GM19043 (cell line): ENCODE results near the gene ZKSCAN3.
"Not testable (repeated sequence)": the region's sequence is repeated elsewhere in the genome, so short reads cannot be mapped to it uniquely, and the experiment has no call there.

Experiments used
- ATAC-seq: cut with Tn5 transposase; IDR thresholded peaks from one replicate; pipeline ENCODE4 v1.9.1; 2021; ENCODE audit warnings: low read depth; ENCODE audit not compliant: unreplicated experiment

The ZKSCAN3 gene

GRCh38 chr6:28371280-28371679, 21.5 kb downstream of the ZKSCAN3 start:
- ATAC-seq, result no peak

GRCh38 chr6:28371706-28372451, 22.1 kb downstream of the ZKSCAN3 start:
- ATAC-seq, result peak; percentile 65

- no peak for ATAC-seq
Measured at GRCh38 chr6:28373925-28374324, 24.2 kb downstream of the ZKSCAN3 start.

- no peak for ATAC-seq
Measured at GRCh38 chr6:28377879-28378278, 28.1 kb downstream of the ZKSCAN3 start.

- no peak for ATAC-seq
Measured at GRCh38 chr6:28378644-28379043, 28.9 kb downstream of the ZKSCAN3 start.

- no peak for ATAC-seq
Measured at GRCh38 chr6:28380381-28380780, 30.6 kb downstream of the ZKSCAN3 start.

GRCh38 chr6:28383235-28384142, 33.7 kb downstream of the ZKSCAN3 start:
- peak; percentile 88 for ATAC-seq

- ATAC-seq, result no peak
Measured at GRCh38 chr6:28384143-28384533, 34.4 kb downstream of the ZKSCAN3 start.

GRCh38 chr6:28390688-28391087, 40.9 kb downstream of the ZKSCAN3 start:
- ATAC-seq, result no peak

- no peak for ATAC-seq
Measured at GRCh38 chr6:28393912-28394662, 44.3 kb downstream of the ZKSCAN3 start.

GRCh38 chr6:28395918-28396317, 46.2 kb downstream of the ZKSCAN3 start:
- ATAC-seq, result no peak

GRCh38 chr6:28399350-28400121, 49.8 kb downstream of the ZKSCAN3 start, which contains the start of gene ZSCAN12:
ZSCAN12 (minus strand) TSS chr6:28399747; CDS start chr6:28398405, 1,342 bp downstream.
- peak; percentile 77 for ATAC-seq

- ATAC-seq, result no peak
Measured at GRCh38 chr6:28400122-28400451, 50.3 kb downstream of the ZKSCAN3 start.

- no peak for ATAC-seq
Measured at GRCh38 chr6:28401172-28401571, 51.4 kb downstream of the ZKSCAN3 start.

GRCh38 chr6:28402197-28402596, 52.5 kb downstream of the ZKSCAN3 start:
- ATAC-seq, result no peak

- ATAC-seq, result not testable (repeated sequence)
Measured at GRCh38 chr6:28403923-28404322, 54.2 kb downstream of the ZKSCAN3 start.

GRCh38 chr6:28407401-28407800, 57.7 kb downstream of the ZKSCAN3 start:
- no peak for ATAC-seq

- no peak for ATAC-seq
Measured at GRCh38 chr6:28408076-28408802, 58.5 kb downstream of the ZKSCAN3 start.

GRCh38 chr6:28410767-28411166, 61.0 kb downstream of the ZKSCAN3 start:
- ATAC-seq, result no peak

GRCh38 chr6:28413681-28414080, 63.9 kb downstream of the ZKSCAN3 start:
- ATAC-seq, result no peak
